Ovary (tissue), 3 donors: Measurements from ENCODE around the gene DELE1.

Source experiments
- CTCF ChIP-seq, 3 donors: fragments of 450-650 bp in 2 of 3; fragments of 200-600 bp in 1 of 3; IDR thresholded peaks; one replicate each; pipeline versions ENCODE4 v1.5.1 to v1.8.0; 2016 to 2022; ENCODE audit warnings: antibody characterized with exemption in 3 of 3, mild to moderate bottlenecking in 1 of 3
- EP300 ChIP-seq: sonication (generic); formaldehyde crosslinking; IDR thresholded peaks from one replicate; pipeline ENCODE4 v1.6.1; 2017; ENCODE audit warnings: antibody characterized with exemption
- POLR2A ChIP-seq: fragments of 450-650 bp; IDR thresholded peaks from one replicate; pipeline ENCODE4 v1.6.1; 2017; ENCODE audit warnings: antibody characterized with exemption, mild to moderate bottlenecking, moderate library complexity
- donor health status: DM: no; HTN: no; CAD: no.

GRCh38 chr5:141877356-141878185, 46.1 kb upstream of the DELE1 start:
- TF ChIP-seq POLR2A (no peak), CTCF (IDR thresholded peaks at IDR 0.05) (no peak), EP300 (no peak)
